Activated B cell treated with CpG ODN at 0.5 μM for 24 hours (primary cell): ENCODE measurements around the gene KCP. TPM values are rescaled to one million over a fixed set of nuclear protein-coding genes. Genes with fewer than 3 reads are reported as not detected.
"Not testable (repeated sequence)": the region's sequence is repeated elsewhere in the genome, so short reads cannot be mapped to it uniquely, and the experiment has no call there.

ENCODE experiments used
- ATAC-seq: fragments of 200-7000 bp; cut with Tn5 transposase; one replicate; pipeline ENCODE4 v1.10.0; 2021; ENCODE audit warnings: low read depth, mild to moderate bottlenecking, moderate library complexity
- CTCF ChIA-PET: fragments of 350-600 bp; sonication (Branson Sonifier 250); formaldehyde crosslinking; loops from one replicate; lab custom pipeline; 2021; ENCODE audit warnings: antibody characterized with exemption; lab: Charles Lee
- POLR2A ChIA-PET: fragments of 350-600 bp; sonication (Branson Sonifier 250); formaldehyde crosslinking; loops from one replicate; lab custom pipeline; 2021; ENCODE audit warnings: antibody characterized with exemption; lab: Charles Lee
- DNase-seq: peaks from one replicate; pipeline ENCODE4 v3.0.0; 2022
- H3K27ac Mint-ChIP-seq: one replicate; pipeline ENCODE4 v1.8.0; 2020; ENCODE audit warnings: mixed read lengths
- H3K27me3 Mint-ChIP-seq: one replicate; pipeline ENCODE4 v1.8.0; 2021; ENCODE audit warnings: mixed read lengths
- H3K36me3 Mint-ChIP-seq: one replicate; pipeline ENCODE4 v1.8.0; 2021; ENCODE audit warnings: low read depth, mixed read lengths
- H3K4me1 Mint-ChIP-seq: one replicate; pipeline ENCODE4 v1.8.0; 2021; ENCODE audit warnings: mixed read lengths
- H3K4me3 Mint-ChIP-seq: one replicate; pipeline ENCODE4 v1.8.0; 2020; ENCODE audit warnings: mild to moderate bottlenecking, mixed read lengths
- H3K9me3 Mint-ChIP-seq: one replicate; pipeline ENCODE4 v1.8.0; 2020; ENCODE audit warnings: mixed read lengths
- CTCF ChIP-seq: fragments of 200-600 bp; IDR thresholded peaks from one replicate; pipeline ENCODE4 v1.8.0; 2022; ENCODE audit warnings: antibody characterized with exemption, mild to moderate bottlenecking
- intact Hi-C: fragments of 100-400 bp; cut with micrococcal nuclease; formaldehyde crosslinking; loops from one replicate; pipeline ENCODE4 v1.15.1; 2024
- total RNA-seq: library from RNA; stranded (reverse); gene quantifications from 2 replicates; pipeline ENCODE4 v1.2.3, GENCODE V29; 2022

Gene KCP
- total RNA-seq, 1 donor from 2014 or later, result 4.1 TPM

GRCh38 chr7:128915271-128915819 lies 4.8 kb upstream of the KCP start:
- H3K9me3 Mint-ChIP-seq, result no peaks in the 10 kb centered on the region
- ChIA-PET POLR2A (interaction anchor here (0.7 to 2.3 kb wide), 12 partner anchors 12 to 139 kb away, joined by 3 to 56 read pairs (median 6); partner anchors contain the start of gene IRF5), CTCF (interaction anchor here (1.0 to 1.5 kb wide), 3 partner anchors 18 to 39 kb away, joined by 3 to 8 read pairs (median 4); no protein-coding TSS in a partner anchor)
- ATAC-seq (no peak), DNase-seq (no peak)
- no peak for TF ChIP-seq CTCF
- H3K27me3 Mint-ChIP-seq, result peaks cover 6% of the 10 kb centered on the region
- peak overlapping the region; percentile 60 for H3K27ac Mint-ChIP-seq
- peak overlapping the region; percentile 87 for H3K4me3 Mint-ChIP-seq
- peaks cover 24% of the 10 kb centered on the region for H3K4me1 Mint-ChIP-seq
- intact Hi-C loops, result loop anchor here (2.0 kb wide), 1 partner anchor 47 kb away; no protein-coding TSS in a partner anchor
- H3K36me3 Mint-ChIP-seq, result no peaks in the 10 kb centered on the region

GRCh38 chr7:128914566-128915151 lies 4.2 kb upstream of the KCP start:
- CTCF ChIA-PET, result interaction anchor here (0.7 to 1.5 kb wide), 5 partner anchors 18 to 40 kb away, joined by 3 to 8 read pairs (median 4); no protein-coding TSS in a partner anchor
- ATAC-seq, result peak; percentile 85

GRCh38 chr7:128913870-128914565 lies 3.5 kb upstream of the KCP start:
- peak overlapping the region; percentile 73 for H3K4me3 Mint-ChIP-seq
- H3K36me3 Mint-ChIP-seq, result no peaks in the 10 kb centered on the region
- ChIA-PET CTCF (interaction anchor here (0.7 to 1.5 kb wide), 5 partner anchors 19 to 40 kb away, joined by 3 to 8 read pairs (median 4); no protein-coding TSS in a partner anchor), POLR2A (interaction anchor here (1.0 to 2.3 kb wide), 8 partner anchors 19 to 140 kb away, joined by 3 to 56 read pairs (median 7); partner anchors contain the start of gene IRF5)
- peaks cover 17% of the 10 kb centered on the region for H3K27me3 Mint-ChIP-seq
- TF ChIP-seq CTCF, result no peak
- H3K4me1 Mint-ChIP-seq, result peaks cover 22% of the 10 kb centered on the region
- no peak overlapping the region for H3K27ac Mint-ChIP-seq
- intact Hi-C loops, result loop anchor here (1.0 to 2.0 kb wide), 2 partner anchors 26 to 49 kb away; no protein-coding TSS in a partner anchor
- DNase-seq, result no peak
- ATAC-seq, result no peak
- no peaks in the 10 kb centered on the region for H3K9me3 Mint-ChIP-seq

More at GRCh38 chr7:128914566-128915151, 4.2 kb upstream of the KCP start:
- peak; percentile 52 for DNase-seq
- H3K4me3 Mint-ChIP-seq, result peak overlapping the region; percentile 73
- peaks cover 11% of the 10 kb centered on the region for H3K27me3 Mint-ChIP-seq
- peaks cover 28% of the 10 kb centered on the region for H3K4me1 Mint-ChIP-seq
- POLR2A ChIA-PET, result interaction anchor here (0.6 to 2.3 kb wide), 13 partner anchors 11 to 462 kb away, joined by 3 to 56 read pairs (median 6); partner anchors contain the start of gene IRF5
- H3K36me3 Mint-ChIP-seq, result no peaks in the 10 kb centered on the region
- no peak for TF ChIP-seq CTCF
- H3K9me3 Mint-ChIP-seq, result no peaks in the 10 kb centered on the region
- intact Hi-C loops, result loop anchor here (1.0 to 2.0 kb wide), 2 partner anchors 26 to 48 kb away; no protein-coding TSS in a partner anchor
- peak overlapping the region; percentile 50 for H3K27ac Mint-ChIP-seq

GRCh38 chr7:128912709-128913495 lies 2.4 kb upstream of the KCP start:
- H3K27ac Mint-ChIP-seq, ATAC-seq, intact Hi-C loops, H3K4me3 Mint-ChIP-seq, H3K9me3 Mint-ChIP-seq, DNase-seq, CTCF ChIA-PET, H3K36me3 Mint-ChIP-seq: not testable (repeated sequence)
- Mint-ChIP-seq H3K27me3 (peaks cover 19% of the 10 kb centered on the region), H3K4me1 (peaks cover 21% of the 10 kb centered on the region)
- POLR2A ChIA-PET, result interaction anchor here (2.3 kb wide), 1 partner anchor 27 kb away, joined by 56 read pairs; no protein-coding TSS in a partner anchor

- H3K9me3 Mint-ChIP-seq, result no peaks in the 10 kb centered on the region
- H3K27me3 Mint-ChIP-seq, result peaks cover 19% of the 10 kb centered on the region
- ChIA-PET POLR2A (interaction anchor here (0.6 to 3.7 kb wide), 3 partner anchors 28 to 421 kb away, joined by 3 to 17 read pairs (median 6); no protein-coding TSS in a partner anchor), CTCF (no interaction called here)
- intact Hi-C loops, result no loop called here
- no peaks in the 10 kb centered on the region for H3K36me3 Mint-ChIP-seq
- no peak for ATAC-seq
- no peak overlapping the region for H3K27ac Mint-ChIP-seq
- TF ChIP-seq CTCF, result no peak
- H3K4me3 Mint-ChIP-seq, result no peak overlapping the region
- DNase-seq, result no peak
- peaks cover 21% of the 10 kb centered on the region for H3K4me1 Mint-ChIP-seq
Observed at GRCh38 chr7:128912281-128912680, 1.8 kb upstream of the KCP start.
